ENCODE measurements around the gene STRADB. TPM values are rescaled to one million over a fixed set of nuclear protein-coding genes. Genes with fewer than 3 reads are reported as not detected.
"Not testable (repeated sequence)": the region's sequence is repeated elsewhere in the genome, so short reads cannot be mapped to it uniquely, and the experiment has no call there.

The STRADB gene
- polyA plus RNA-seq, 4 donors: 67.8 to 88.0 (median 82.3) TPM

- DNase-seq (ENCODE audit: low read depth in 4 of 4, low spot score in 3 of 4): no peak
Observed at GRCh38 chr2:201465524-201465971, 14.0 kb downstream of the STRADB start.

DNA sequence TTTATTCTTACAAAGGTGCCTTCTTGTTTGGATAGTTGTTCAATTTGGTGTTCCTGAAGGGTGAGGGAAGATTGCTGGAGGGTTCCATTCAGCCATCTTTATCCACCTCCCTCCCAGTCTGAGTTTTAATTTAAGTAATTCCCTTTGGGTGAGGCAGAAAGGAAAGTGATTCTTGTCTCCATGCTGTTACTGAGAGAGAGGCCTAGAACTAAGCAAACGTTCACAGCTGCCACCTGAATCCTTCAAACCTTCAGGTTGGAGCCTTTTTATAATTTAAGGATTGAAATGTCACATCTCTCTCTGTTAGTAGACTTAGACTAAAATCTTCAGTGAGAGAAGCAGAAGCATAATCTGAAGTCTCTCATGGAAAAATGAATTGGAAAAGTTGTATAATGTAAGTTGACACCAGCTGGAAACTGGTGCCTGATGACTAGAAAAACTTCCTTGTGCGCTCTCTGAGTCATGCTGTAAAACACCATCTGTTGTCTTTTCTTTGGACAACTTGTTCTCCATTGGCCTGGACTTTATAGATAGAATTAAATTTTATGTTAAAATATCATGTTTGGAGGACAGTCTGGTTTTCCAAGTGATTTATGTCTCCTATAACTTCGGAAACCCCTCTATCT lies 14.6 kb downstream of the STRADB start:
- peak in 2 of 4 donors; percentile 23 to 36 for DNase-seq (ENCODE audit: low read depth in 4 of 4, low spot score in 3 of 4)

- no peak for DNase-seq (ENCODE audit: low read depth in 4 of 4, low spot score in 3 of 4)
Observed at GRCh38 chr2:201467666-201468065, 16.1 kb downstream of the STRADB start.

GRCh38 chr2:201470821-201471731 lies 19.5 kb downstream of the STRADB start:
- no peak for DNase-seq (ENCODE audit: low read depth in 4 of 4, low spot score in 3 of 4)

DNA sequence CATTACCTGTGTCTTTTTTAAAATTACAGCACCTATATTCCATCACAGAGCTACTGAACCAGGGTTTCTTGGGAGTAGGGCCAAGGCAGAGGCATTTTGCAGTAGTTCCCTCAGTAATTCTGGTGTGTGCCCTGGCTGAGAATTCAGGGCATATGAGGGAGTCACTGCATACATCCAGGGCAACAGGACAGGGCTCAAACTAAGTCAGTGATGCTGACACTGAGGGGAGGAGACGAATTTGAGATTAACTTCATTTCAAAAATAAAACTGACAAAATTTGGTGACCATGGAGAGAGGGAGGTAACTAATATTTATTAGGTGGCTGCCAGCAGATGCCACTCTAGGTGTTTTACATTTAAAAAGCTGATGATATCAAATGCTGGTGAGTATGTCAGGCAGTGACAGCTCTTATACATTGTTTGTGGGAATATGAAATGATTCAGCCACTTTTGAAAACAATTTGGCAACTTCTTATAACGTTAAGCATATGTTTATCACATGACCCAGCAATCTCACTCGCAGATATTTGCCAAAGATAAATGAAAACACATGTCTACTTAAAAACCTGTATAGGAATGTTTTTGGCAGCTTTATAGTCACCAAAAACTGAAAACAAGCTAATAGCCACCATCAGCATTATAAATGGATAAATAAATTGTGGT lies 20.3 kb downstream of the STRADB start:
- no peak for DNase-seq (ENCODE audit: low read depth in 4 of 4, low spot score in 3 of 4)

DNA sequence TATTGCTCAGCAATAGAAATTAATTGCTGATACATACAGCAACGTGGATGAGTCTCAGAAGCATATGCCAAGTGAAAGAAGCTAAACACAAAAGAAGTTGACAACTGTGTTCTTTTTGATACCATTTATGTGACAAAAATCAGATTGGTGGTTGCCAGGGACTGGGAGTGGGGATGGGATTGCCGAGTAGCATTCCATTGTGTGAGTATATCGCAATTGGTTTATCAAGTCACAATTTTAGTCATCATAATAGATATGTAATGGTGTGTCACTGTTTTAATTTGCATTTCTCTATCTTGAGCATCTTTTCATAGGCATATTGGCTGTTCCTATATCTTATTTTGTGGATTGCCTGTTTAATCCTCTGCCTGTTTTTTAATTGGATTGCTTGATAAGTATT lies 20.9 kb downstream of the STRADB start:
- no peak for DNase-seq (ENCODE audit: low read depth in 4 of 4, low spot score in 3 of 4)

- DNase-seq (ENCODE audit: low read depth in 4 of 4, low spot score in 3 of 4): no peak
Observed at GRCh38 chr2:201482543-201482942, 31.0 kb downstream of the STRADB start.

DNA sequence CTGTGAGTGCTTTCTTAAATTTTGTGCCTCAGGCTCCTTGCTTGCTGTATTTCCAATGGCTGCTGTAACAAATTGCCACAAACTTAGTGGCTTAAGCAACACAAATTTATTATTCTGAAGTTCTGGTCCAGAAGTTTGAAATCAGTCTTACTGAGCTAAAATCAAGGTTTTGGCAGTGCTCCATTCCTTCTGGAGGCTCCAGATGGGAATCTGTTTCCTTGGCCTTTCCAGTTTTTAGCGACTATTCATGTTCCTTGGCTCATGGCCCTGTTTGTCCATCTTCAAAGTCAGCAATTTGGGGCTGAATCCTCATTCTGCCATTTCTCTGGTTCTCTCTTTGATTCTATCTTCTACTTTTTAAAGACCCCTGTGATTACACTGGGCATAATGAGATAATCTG lies 31.8 kb downstream of the STRADB start:
- DNase-seq (ENCODE audit: low read depth in 4 of 4, low spot score in 3 of 4): no peak

DNA sequence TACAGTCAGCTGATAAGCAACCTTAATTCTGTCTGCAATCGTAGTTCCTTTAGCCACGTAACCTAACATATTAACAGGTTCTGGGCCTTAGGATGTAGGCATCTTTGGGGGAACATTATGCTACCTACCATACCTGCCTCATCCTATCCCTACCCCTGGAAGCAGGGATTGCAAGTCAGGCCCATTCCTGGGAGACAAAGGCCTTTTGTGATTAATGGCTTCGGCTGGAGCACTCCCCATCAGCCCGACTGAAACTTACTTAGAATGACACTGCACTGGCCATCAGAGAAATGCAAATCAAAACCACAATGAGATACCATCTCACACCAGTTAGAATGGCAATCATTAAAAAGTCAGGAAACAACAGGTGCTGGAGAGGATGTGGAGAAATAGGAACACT lies 32.2 kb downstream of the STRADB start:
- not testable (repeated sequence) for DNase-seq (ENCODE audit: low read depth in 4 of 4, low spot score in 3 of 4)

GRCh38 chr2:201484805-201485204 lies 33.3 kb downstream of the STRADB start:
- no peak for DNase-seq (ENCODE audit: low read depth in 4 of 4, low spot score in 3 of 4)

DNA sequence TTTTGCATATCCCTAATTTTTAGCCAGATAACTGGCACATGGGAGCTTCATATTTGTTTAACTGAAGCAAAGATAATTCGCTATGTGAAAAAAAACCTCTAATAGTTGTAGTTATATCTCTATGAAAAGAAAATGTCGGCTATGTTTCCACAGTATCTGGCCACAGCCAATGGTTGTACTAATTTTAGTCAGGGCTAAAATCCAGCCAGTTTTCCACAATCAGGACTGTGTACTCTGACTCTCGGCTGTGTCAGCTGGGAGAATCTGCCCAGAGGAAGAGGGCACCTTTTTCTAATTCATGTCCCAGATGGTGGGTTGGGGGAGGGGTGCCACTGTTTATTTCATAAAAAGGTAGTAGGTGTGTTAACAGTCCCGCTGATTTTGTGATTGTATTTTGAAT lies 38.8 kb downstream of the STRADB start:
- no peak for DNase-seq (ENCODE audit: low read depth in 4 of 4, low spot score in 3 of 4)

- no peak for DNase-seq (ENCODE audit: low read depth in 4 of 4, low spot score in 3 of 4)
Observed at GRCh38 chr2:201496785-201497184, 45.2 kb downstream of the STRADB start.

- DNase-seq (ENCODE audit: low read depth in 4 of 4, low spot score in 3 of 4): no peak
Observed at GRCh38 chr2:201500534-201500933, 49.0 kb downstream of the STRADB start.

GRCh38 chr2:201502713-201503112 lies 51.2 kb downstream of the STRADB start:
- DNase-seq (ENCODE audit: low read depth in 4 of 4, low spot score in 3 of 4): no peak

DNA sequence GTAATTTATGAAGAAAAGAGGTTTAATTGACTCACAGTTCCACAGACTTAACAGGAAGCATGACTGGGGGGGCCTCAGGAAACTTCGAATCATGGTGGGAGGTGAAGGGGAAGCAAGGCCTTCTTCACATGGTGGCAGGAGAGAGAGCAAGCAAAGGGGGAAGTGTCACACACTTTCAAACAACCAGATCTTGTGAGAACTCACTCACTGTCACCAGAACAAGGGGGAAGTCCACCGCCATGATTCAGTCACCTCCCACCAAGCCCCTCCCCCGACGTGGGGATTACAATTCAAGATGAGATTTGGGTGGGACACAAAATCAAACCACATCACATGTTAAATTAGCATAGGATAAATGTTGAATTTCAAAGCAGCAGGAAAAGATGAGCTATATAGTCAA lies 56.2 kb downstream of the STRADB start:
- no peak for DNase-seq (ENCODE audit: low read depth in 4 of 4, low spot score in 3 of 4)

- DNase-seq (ENCODE audit: low read depth in 4 of 4, low spot score in 3 of 4): no peak
Observed at GRCh38 chr2:201513271-201513670, 61.7 kb downstream of the STRADB start.

GRCh38 chr2:201515573-201516246 lies 64.2 kb downstream of the STRADB start:
- DNase-seq (ENCODE audit: low read depth in 4 of 4, low spot score in 3 of 4): no peak

DNA sequence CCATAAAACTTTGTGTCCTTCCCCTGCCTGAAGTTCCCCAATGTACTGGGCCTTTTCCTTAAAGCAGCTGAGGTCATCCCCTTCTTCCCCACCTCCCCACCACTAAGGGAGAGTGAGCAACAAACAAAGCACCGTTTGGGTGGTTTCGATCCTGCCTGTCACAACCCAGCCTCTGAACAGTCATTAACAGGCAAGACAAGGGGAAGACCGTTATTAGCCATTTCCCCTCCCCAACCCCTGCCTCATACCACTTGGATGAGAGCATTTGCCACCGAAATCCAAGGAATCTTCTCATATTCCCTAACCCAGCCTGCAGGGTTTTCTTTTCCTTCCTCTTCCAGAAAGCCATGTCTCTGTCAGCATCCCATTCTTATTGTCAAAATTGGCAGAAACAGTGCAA lies 65.6 kb downstream of the STRADB start:
- DNase-seq (ENCODE audit: low read depth in 4 of 4, low spot score in 3 of 4): no peak

- DNase-seq (ENCODE audit: low read depth in 4 of 4, low spot score in 3 of 4): no peak
Observed at GRCh38 chr2:201520201-201520600, 68.7 kb downstream of the STRADB start.

DNA sequence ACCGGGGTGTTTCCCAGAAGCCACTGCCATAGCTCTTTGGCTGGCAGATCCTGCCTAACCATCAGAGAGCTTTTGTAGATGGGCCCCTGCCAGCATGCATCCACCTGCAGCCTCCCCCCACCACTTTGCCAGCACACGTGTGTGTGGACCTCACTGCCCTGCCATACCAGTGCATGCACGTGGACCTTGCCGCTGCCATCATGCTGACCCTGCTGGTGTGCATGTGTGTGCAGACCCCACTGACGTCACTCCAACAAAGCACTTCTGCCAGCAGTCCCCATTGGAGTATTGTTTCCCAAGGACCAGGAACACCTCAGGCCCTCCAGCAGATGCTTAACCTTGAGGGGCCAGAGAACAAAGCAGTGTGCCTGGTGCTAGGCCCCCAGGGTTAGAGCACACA lies 71.4 kb downstream of the STRADB start:
- DNase-seq (ENCODE audit: low read depth in 4 of 4, low spot score in 3 of 4): no peak

DNA sequence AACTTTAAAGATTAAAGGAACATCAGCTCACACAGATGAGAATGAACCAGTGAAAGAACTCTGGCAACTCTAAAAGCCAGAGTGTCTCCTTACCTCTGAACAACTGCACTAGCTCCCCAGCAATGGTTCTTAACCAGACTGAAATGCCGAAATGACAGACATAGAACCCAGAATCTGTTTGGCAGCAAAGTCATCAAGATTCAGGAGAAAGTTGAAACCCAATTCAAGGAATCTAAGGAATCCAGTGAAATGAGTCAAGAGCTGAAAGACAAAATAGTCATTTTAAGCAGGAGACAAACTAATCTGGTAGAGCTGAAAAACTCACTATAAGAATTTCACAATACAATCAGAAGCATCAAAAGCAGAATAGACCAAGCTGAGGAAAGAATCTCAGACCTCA lies 72.0 kb downstream of the STRADB start:
- DNase-seq (ENCODE audit: low read depth in 4 of 4, low spot score in 3 of 4): no peak

All from left renal pelvis (tissue), 4 donors.